Measurements from ENCODE around the gene GNAI2.

DNA sequence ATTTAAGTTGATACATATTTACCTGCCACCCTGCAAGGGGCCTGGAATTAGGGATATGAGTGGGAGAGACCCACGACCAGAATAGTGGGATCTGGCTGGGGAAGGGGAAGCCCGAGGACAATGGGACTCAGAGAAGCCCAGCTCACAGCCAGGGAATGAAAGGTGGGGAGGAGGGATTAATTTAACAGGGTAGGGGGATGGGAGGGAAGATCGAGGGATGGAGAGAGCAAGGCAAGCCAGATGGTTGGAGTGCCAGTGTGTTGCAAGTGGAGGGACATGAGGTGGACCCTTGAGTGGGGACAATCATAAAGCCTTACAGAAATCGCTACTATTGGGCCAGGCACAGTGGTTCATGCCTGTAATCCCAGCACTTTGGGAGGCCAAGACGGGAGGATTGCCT lies 4.4 kb upstream of the GNAI2 start:
- TF ChIP-seq CTCF (IDR thresholded peaks at IDR 0.05): no peak
- no peak for TF ChIP-seq POLR2A (IDR thresholded peaks at IDR 0.05)
- TF ChIP-seq POLR2AphosphoS5 (IDR thresholded peaks at IDR 0.05): no peak

All from stomach (tissue), 4 donors.